Breast epithelium (tissue), 3 donors: ENCODE results near the gene MAT2B.

Experiments used
- POLR2A ChIP-seq: fragments of 450-650 bp; IDR thresholded peaks from one replicate; pipeline ENCODE4 v1.6.1; 2016; ENCODE audit warnings: antibody characterized with exemption, mild to moderate bottlenecking, moderate library complexity
- TF ChIP-seq, protein P1 (sequence below), 3 donors: fragments of 450-650 bp; IDR thresholded peaks; one replicate each; pipeline ENCODE4 v1.5.1; 2016 to 2017; ENCODE audit warnings: antibody characterized with exemption in 3 of 3, mild to moderate bottlenecking in 3 of 3, moderate library complexity in 3 of 3

DNA sequence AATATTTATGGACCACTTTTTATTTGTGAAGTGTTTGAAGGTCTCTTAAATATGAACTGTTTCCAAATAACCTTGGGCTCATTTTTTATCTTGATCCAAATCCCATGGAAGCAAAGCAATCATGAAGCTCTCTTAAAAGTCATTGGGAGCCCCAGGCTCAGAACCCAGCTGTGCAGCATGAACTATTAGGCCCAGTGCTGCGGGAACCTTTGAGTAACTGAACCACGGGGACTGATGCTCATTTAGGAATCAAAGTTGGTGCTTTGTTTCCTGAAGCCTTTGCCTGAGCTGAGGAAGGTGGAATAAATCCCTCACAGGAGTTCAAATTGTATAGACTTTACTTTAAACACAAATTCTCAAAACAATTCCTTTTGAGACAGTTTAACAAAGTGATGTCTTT, 27.8 kb downstream of the MAT2B start:
- TF ChIP-seq, protein P1, sequence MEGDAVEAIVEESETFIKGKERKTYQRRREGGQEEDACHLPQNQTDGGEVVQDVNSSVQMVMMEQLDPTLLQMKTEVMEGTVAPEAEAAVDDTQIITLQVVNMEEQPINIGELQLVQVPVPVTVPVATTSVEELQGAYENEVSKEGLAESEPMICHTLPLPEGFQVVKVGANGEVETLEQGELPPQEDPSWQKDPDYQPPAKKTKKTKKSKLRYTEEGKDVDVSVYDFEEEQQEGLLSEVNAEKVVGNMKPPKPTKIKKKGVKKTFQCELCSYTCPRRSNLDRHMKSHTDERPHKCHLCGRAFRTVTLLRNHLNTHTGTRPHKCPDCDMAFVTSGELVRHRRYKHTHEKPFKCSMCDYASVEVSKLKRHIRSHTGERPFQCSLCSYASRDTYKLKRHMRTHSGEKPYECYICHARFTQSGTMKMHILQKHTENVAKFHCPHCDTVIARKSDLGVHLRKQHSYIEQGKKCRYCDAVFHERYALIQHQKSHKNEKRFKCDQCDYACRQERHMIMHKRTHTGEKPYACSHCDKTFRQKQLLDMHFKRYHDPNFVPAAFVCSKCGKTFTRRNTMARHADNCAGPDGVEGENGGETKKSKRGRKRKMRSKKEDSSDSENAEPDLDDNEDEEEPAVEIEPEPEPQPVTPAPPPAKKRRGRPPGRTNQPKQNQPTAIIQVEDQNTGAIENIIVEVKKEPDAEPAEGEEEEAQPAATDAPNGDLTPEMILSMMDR (IDR thresholded peaks at IDR 0.05), result no peak
- no peak for TF ChIP-seq POLR2A
